ENCODE results near the gene PTMA. TPM values are rescaled to one million over a fixed set of nuclear protein-coding genes. Genes with fewer than 3 reads are reported as not detected.
"Not testable (repeated sequence)": the region's sequence is repeated elsewhere in the genome, so short reads cannot be mapped to it uniquely, and the experiment has no call there.

PTMA gene, protein sequence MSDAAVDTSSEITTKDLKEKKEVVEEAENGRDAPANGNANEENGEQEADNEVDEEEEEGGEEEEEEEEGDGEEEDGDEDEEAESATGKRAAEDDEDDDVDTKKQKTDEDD
- 805 TPM for polyA plus RNA-seq (2013, experiment 1 of 2; ENCODE audit: insufficient read length)
- polyA plus RNA-seq (2013, experiment 2 of 2; ENCODE audit: insufficient read length): 890 TPM

DNA sequence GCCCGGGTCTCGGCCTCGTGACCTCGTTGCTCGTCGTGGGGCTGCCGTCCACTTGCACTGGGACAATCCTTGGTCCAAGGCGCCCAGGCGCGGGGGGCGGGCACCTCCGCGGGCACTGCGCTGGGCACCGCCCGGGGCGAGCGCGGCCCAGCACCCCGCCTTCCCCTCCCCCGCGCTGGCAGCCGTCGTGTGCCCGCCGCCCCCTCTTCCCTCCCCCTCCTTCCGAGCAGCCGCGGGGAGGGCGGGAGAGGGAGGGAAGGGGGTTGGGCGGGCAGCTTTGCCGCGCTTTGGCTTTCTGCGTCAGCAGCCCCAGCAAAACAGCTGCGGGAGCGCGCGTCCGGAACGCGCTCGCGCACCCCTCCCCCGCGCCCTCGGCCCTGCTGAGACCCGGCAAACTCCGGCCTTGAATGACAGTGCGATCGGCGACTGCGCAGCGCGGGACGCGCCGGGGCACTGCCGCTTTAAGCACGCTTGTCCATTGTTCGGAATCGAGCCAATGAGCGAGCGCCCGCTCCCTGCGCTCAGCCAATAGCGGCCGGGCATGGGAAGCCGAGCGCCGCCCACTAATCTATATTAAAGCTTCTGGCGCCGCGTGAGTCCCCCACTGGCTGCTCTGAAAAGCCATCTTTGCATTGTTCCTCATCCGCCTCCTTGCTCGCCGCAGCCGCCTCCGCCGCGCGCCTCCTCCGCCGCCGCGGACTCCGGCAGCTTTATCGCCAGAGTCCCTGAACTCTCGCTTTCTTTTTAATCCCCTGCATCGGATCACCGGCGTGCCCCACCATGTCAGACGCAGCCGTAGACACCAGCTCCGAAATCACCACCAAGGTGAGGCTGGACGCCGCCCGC, at the start of gene PTMA:
Gene PTMA (plus strand): TSS at position 599 of the 846 bp plus-strand sequence. CDS start 182 bp downstream, at position 781.
- peak; percentile 100 for DNase-seq

DNA sequence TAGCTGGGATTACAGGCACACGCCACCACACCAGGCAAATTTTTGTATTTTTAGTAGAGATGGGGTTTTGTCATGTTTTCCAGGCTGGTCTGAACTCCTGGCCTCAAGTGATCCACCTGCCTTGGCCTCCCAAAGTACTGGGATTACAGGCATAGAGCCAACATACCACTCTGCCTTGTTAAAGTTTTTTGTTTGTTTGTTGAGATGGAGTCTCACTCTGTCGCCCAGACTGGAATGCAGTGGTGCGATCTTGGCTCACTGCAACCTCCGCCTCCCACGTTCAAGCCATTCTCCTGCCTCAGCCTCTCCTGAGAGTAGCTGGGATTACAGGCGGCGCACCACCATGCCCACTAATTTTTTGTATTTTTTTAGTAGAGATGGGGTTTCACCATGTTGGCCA, 48.3 kb upstream of the PTMA start:
- not testable (repeated sequence) for DNase-seq

DNA sequence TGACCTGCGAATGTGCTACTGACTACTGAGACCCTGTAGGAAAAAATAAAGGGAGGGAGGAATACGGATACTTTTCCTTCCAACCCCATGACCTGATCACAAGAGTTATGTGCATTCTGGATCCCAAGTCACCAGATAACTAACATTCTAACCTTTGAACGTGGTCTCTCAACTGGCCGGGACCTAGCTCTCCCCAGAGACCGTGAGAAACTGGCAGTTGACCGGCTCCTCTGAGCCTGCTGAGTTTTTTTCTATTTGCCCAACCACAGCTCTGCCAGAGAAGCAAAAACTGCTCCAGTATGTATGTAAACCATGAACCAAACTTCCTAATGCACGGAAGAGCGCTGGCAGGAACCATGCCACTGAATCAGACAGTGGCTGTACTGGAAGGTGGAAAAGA, 47.5 kb upstream of the PTMA start:
- DNase-seq: no peak

DNA sequence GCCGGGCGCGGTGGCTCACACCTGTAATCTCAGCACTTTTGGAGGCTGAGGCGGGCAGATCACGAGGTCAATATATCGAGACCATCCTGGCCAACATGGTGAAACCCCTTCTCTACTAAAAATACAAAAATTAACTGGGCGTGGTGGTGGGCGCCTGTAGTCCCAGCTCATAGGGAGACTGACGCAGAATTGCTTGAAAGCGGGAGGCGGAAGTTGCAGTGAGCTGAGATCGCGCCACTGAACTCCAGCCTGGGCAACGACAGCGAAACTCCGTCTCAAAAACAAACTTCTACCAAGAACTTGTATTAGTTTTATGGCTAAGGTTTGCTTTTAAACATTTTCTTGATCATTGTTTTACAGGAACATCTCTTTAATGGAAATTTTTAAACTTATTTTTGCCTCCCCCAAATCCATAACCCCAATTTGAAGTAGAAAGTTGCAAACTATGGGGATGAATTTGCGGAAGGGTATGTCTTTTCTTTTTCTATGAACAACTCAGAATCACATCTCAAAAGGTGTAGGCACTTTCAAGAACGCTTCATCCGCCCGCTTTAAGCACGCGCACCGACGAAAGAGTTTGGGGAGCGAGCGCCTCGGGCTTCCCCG, 46.8 kb upstream of the PTMA start:
- DNase-seq: no peak

DNA sequence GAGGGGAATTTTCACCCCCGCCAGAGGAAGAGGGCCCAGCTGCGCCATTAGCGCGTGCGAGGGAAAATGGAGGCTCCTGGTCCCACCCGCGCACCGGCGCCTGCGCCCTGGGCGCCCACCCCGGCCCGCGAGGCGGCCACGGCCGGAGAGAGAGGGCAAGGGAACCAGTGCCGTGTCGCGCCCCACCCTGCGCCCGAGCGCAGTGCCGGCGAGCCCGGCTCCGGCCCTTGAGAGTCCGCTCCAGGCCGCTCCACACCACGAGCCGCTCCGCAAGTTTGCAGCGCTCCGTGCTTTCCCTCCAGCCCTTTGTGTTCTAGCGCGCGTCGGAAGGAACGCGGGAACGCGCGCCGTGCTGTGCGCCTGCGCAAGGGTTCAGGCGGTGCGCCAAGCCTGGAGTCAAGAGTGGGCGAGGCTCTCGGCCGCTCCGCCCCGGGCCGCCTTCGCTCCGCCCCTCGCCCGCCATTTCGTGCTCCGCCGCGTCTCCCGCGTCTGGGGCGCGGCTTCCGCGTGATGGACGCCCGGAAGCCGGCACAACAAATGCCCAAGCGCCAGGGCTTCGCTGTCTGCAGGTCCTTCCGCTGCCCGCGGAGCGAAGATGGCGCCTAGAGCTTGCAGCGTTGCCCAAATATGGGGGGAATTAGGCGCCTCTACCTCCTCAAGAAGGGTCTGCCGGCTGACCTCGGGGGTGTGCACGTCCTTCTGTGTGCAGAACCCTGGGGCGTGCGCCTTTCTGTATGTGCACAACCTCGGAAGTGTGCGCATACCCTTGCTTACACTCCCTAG, 46.1 kb upstream of the PTMA start:
- DNase-seq: peak; percentile 98

GRCh38 chr2:231662811-231663457, 45.4 kb upstream of the PTMA start:
- no peak for DNase-seq

DNA sequence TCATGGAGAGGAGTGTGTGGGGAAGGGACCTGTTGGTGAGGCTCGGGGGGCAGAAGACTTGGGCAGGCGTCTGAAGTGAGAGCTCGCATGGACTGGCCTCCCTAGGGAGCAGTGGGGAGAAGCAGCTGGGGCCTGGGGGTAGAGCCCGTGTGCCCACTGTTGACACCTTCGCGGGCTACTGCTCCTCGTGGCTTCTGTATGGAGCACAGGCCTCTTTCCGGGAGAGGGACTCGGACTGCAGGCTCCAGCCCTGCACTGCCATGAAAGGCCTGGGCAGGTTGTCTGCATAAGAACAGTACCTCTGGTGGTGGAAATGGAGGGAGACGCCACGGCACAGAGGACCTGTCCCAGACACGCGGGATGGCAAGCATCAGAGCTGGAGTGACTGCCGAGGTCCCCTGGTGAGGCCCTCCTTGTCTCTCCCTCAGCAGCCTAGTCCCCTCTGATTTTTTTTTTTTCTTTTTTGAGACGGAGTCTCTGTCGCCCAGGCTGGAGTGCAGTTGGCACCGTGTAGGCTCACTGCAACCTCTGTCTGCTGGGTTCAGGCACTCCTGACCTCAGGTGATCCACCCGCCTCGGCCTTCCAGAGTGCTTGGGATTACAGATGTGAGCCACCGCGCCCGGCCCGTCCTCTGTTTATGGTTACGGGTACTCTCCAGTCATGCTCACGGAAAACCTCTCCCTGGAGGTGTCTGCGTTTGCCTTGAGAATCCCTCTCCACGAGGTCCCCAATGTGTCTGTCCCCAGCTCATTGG, 44.7 kb upstream of the PTMA start:
- DNase-seq: no peak

- no peak for DNase-seq
Observed at GRCh38 chr2:231664727-231665126, 43.6 kb upstream of the PTMA start.

- no peak for DNase-seq
Observed at GRCh38 chr2:231665245-231666170, 42.8 kb upstream of the PTMA start.

- DNase-seq: peak; percentile 99
Observed at GRCh38 chr2:231666171-231667095, 41.9 kb upstream of the PTMA start.

GRCh38 chr2:231667096-231667427, 41.3 kb upstream of the PTMA start:
- DNase-seq: no peak

DNA sequence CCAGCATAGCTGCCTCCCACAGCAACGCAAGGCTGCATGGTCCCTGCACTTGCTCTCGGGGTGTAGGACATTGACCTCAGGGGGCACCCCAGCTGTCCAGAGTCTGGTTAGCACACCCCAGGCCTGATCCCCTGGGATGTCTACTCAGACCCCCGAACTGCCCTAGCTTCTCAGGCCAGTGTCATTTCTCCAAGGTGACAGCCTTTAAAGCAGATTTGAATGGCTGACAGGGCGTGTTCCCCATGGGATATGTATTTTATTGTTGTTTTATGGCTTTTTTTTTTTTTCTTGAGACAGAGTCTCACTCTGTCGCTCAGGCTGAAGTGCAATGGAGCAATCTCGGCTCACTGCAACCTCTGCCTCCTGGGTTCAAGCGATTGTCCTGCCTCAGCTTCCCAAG, 40.8 kb upstream of the PTMA start:
- no peak for DNase-seq

GRCh38 chr2:231668981-231669380, 39.3 kb upstream of the PTMA start:
- DNase-seq: no peak

GRCh38 chr2:231671270-231672050, 36.9 kb upstream of the PTMA start:
- no peak for DNase-seq

- DNase-seq: peak; percentile 79
Observed at GRCh38 chr2:231672617-231673347, 35.5 kb upstream of the PTMA start.

- DNase-seq: peak; percentile 66
Observed at GRCh38 chr2:231673348-231673770, 35.0 kb upstream of the PTMA start.

DNA sequence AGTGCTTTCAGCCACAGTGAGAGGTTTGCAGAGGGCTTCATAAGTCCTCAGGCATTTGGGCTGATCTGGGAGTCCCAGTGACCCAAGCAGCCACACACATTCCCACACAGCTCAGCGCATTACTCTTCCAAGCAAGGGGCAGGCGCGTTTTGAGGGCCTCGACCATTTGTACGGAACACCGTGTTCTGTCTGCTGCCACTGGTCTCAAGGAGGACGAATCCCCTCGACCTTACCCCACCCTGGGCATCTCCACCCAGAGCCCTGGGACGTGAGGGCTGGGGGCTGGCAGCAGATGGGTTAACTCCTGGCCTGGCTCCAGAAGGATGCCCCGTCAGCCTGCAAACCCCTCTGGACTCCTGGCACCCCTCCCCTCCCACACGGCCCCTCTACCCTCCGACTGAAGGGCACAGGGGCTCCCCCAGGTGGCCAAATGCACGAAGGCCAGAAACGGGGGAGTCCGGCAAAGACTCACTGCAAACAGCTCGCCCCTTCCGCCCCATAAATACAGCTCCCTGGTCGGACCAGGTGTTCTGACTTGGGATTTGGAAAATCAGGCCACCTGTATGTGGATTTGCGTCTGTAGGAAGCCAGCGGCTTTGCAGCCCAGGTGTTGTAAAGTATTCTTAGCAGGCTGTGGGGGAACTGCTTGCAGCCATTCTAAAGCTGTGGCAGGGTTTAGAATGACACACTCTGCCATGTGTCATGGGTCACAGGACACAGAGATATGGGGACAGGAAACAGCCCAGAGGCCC, 33.6 kb upstream of the PTMA start:
- peak; percentile 70 for DNase-seq

All from fibroblast of skin of scalp (primary cell).